NCI-H526 (cell line): ENCODE results near the gene WDR75.
A peak's percentile ranks its signal among the peaks of the same experiment; 100 is the strongest.

Source experiments
- DNase-seq, 2 experiments: peaks; one replicate each; lab custom pipeline; 2025; lab: John Stamatoyannopoulos, UW

Gene WDR75

DNA sequence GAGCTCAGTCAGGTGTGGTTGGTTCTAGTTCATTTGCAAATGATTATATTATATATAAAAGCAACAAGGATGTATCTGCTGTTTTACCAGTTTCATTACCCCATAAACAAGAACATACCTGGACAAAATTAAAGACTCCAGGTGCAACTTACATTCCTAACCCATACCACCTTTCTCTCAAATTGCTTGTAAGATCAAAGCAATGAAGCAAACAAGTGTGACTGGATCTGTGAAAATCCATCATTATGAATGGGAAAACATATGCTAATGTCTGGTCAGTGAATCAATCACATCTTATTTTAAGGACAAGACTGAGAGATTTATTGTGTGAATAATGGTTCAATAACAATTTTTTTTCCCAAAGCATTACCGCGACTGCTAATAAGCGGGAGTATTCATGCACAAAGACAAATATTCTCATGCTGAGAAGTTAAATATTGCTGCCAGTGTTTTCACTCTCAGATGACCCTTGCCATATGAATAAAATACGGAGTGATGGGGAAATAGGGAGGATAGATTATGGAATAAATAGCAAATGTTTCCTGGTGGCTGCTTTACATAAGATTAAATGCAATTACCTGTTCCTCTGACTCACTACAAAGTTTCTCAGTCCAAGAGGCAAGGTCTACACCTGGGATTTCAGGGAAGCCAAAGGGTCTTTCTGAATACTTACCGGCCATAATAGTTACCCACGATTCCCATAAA is 59.3 kb downstream of the WDR75 start:
- no peak for DNase-seq

DNA sequence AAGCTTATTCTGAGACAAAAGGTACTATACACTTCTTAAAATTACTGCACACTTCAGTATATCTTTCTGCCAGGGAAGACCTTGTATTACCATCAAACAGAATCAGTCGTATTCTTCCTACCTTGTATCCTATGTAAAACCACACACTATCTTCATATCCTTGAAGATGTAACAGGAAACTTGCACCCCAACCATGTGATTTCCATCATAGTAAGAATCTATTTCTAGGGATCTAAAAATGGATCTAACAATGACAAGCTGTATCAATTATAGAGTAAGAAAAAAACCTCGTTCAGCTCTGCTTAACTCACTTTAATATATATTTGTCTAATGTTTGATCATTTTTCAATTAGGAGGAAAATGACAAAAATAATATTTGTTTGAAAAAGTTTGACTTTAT is 60.2 kb downstream of the WDR75 start:
- DNase-seq: no peak

DNA sequence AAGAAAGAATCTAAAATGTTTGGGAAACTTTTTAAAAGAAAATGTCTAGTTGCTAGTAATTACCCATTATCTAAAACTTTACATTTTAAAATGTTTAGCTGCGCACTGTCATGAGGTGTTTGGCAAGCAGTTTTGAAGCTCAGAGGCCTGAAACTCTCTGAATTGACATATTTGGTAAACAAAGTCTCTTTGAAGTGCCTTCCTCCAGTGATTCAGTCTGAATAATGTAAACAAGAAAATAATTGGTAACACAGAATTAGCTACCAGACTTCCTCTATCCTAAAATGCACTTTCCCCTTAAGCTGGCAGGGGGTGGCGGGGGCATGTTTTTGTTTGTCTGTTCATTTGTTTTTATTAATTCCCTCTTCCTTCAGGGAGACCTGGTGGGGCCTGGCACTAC is 61.4 kb downstream of the WDR75 start:
- DNase-seq: no peak

GRCh38 chr2:189504238-189504637 is 63.0 kb downstream of the WDR75 start:
- DNase-seq: no peak

DNA sequence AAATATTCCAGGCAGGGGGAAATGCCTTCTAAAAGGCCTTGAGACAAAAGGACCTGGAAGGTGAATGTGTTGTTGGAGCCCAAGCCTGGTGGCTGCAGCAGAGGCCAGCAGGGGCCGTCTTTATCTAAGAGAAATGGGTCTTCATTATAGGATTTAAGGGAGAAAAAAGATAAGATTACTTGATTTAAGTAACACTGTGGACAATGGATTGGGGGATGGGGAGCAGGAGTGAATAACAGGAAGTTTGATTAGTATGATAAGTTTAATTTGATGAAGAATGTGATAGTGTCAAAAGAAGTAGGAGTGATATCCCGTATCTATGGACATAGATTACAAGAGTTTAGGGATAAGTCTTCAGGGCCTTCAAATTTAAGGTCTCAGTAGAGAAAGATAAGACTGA is 64.2 kb downstream of the WDR75 start:
- no peak for DNase-seq

DNA sequence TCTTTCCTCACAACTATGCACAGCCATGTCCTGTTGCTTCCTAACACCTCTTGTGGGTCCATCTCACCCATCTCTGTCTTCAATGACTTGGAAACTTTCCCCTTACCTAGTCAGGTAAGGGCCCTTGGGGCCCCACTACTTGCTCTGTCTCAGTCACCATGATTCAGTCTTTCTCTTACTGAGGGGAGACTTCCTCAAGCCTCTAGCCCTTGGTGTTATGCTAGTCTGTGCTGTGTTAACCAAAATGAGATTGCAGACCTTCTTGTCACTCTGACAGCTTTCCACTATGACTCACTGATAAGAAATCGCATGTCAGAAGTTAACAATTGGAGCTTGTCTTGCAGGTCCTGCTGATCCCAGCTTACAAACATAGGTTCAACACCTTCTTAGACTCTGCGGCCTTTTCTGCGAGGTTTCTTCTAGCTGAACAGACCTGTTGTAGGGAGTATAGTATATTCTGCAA is 65.3 kb downstream of the WDR75 start:
- no peak for DNase-seq

DNA sequence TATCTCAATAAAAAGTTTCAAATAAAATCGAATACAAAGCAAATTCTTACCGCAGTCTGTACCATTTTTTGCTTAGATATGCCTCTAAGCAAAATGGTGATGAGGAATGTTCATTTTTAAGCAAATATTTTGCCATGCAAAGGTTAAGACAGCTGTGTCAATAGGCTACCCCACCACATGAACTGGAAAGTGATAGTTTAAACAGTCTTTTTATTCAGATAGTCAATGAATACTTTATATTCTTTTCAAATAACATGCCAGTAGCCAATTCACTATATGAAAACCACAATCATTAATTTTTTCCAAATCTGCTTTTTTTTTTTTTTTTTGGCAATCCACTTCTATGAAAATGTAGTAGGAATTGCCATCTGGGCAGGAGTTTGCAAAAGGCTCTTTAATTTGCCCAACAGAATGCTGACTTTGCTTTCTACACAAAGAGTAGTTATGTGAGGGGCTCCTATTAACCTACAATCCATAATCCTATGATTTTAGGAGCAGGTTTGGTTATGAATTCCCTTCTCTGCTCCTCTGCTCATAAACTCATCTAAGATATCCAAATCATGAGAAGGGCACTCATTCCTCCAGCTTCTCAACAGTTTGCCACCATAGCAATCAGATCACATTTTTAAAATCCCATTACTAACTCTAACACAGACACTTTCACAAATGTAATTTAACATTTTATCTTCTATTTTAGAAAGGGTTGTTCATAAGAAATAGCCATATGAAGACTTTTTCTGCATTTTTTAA is 70.1 kb downstream of the WDR75 start:
- DNase-seq: peak in 1 of 2 experiments; percentile 13

DNA sequence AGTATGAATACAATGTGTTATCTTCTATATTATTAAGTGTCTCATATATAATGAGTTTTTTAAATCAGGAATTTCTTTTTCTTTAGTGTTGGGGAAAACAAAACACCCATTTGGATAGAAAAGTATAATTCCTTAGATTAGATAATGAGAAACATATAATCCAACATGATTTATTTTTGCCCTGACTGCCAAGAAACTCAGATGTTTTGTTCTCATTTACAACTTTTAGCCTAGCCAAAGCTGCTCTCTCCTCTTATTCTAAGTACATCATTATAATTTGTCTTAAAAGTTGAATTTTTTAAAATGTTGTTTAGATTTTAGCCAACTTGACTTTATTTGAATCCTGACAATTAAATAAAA is 70.7 kb downstream of the WDR75 start:
- DNase-seq: no peak

- DNase-seq: no peak
Measured at GRCh38 chr2:189512879-189513278, 71.6 kb downstream of the WDR75 start.

- DNase-seq: no peak
Measured at GRCh38 chr2:189514104-189514503, 72.8 kb downstream of the WDR75 start.

GRCh38 chr2:189515264-189515663 is 74.0 kb downstream of the WDR75 start:
- no peak for DNase-seq

DNA sequence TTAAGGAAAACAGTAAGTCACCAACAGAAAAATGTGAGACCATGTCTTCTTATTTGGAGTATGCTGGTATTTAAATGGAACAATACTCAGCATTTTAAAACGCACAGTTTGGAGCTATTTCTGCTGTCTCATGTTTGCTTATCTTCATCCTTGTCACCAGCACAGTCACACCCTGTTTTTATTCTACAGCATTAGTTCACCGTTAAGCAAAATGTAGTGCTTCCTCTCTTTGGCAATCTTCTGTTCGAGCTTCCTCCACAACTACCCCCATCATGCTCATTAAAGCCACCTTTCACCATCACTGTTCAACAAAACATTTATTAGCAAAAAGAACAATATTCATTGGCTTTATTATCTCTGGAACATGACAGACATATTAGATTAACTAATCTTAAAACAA is 75.3 kb downstream of the WDR75 start:
- DNase-seq: no peak

DNA sequence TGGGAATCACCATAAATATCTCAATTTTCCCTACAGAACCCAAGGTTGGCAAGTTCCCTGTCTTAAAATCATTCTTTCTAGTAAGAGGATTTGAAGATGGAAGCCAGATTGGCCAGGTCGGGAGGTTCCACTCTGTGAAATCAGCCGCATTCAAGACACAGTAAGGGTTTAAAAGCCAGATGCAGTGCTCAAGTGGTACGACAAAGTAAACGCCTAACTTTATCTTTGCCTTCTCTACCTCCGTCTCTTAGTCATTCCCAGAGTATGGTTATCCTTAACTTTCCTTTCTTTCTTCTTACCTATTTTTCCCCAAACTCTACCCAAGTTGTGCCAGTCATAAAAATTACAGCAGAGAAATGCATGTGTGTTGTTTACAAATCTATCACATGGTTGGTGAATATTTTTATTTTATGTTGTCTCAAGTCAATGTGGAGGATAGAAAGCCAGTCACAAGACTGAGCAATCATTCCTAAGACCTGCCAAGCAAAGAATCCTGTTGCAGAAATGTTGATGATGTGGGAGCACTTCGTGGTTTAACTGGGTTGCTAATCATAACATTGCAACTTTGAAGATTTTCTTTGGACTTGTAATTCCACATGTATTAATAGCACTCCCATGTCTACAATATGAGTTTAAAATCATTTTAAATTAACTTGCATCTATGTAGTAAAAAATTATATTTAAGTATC is 76.7 kb downstream of the WDR75 start:
- DNase-seq: no peak

DNA sequence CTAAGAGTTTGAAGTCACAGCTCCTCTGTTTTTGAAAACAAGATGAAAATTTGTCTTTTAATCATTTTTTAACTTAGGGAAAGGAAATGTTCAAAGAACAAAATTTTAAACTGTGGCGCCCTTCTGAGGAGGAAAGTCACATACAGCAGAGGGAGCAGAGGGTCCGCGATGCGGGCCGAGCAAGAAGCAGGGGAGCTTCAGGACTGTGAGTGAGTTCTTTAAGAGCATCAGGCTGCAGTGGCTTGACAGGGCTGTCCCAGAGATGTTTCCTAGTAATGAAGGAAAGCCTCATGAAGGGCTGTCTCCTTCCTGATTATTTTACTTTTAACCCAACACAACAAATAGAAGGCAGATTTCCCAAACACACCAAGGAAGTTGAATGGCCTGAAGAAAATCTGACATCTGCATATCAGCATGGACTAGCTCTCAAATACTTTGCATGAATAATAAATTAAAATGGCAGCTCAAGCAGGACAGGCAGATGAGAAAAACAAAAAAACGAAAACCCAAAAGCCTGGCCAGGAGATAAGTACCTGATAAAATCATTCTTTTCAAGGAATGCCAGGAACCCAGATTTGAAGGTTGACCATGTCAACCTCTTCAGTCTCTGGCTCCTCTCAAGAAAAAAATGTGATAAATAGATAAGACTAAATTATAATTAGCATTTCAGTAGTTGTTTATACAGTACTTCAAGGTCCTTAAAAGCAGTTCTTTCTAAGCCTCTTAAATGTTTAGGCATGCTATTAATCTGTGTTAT is 78.5 kb downstream of the WDR75 start:
- DNase-seq: peak in 1 of 2 experiments; percentile 6

DNA sequence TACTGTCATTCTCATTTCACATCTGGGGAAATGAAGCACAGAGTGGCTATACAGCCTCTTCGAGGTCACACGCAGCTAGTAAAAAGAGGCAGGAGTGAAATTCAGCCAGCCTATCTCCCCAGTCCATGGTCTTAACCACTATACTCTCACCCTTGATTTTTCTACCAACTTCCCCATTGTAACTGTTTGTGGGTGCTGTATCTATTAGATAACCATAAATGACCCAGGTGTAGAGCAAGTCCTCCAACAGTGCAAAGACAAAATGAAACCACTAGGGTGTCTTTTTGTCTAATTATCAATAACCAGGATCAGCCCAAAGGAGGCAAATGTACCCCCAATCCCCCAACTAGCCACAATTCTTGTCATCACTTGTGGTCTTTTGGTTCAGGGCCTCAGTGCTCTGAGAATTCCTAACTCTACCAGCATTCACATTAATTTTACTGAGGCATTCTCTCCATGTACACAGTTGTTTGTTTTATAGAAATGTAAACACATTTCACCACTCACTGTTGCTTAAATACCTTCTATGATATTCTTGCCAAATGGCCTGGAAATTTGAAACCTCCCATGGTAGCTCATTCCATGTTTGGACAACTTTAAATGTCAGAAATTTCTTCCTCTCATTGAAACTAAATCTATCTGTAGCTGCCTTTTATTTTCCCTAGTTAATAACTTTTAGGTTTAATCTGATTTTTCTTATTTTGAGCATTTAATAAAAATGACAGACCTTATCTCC is 80.6 kb downstream of the WDR75 start:
- peak in 1 of 2 experiments; percentile 5 for DNase-seq

DNA sequence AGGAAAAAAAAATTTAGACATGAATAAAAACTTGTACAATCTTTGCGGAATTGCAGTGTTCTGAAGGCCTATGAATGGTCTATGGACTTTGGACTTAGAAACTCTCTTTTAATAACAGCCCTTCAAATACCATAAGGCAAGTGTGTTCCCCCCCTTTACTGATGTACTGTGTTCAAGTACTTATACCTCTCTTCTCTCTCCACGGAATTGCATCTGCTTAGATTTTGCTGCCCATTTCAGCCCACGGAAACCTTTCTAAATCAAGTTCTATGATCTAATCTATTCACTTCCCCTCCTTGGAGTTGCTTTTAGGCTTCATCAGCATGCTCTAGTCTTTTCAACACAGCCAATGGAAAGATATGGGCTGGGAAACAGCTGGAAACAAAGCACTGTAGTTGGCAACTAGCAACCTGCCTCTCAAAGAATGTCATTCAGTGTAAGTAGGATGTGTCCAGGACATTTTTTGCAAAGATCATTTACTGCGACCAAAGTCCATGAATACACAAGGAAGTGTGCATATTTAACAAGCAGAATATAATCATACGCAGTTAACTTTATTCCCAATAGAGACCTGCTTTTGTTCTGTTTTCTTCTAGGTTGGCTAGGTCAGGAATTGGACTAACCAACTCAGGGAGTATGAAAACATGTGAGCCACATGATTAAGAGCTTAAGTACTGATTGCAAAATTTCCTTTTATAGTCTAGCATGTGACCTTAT is 81.3 kb downstream of the WDR75 start:
- DNase-seq: peak; percentile 46 to 61

DNA sequence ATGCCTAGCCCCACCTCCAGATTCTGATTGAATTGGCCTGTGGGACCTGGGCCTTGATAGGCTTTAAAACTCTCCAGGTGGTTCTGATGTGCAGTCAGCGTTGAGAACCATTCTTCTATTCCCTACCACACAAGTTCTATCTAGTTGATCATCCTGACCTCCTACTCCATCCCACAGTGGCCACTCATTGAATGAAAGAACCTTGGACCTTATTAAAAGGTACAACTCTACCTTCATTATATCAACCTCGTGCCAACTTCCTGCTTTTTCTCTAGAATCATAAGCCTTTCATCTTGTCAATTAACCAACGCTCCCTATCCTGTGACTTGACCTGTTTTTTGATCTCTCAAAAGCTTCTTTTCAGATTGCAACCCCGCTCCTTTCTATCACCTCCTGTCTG is 83.5 kb downstream of the WDR75 start:
- DNase-seq: no peak
